MM.1S (cell line): ENCODE results near the gene NHLRC4.

Experiments used
- DNase-seq: peaks from one replicate; pipeline ENCODE4 v3.0.0-alpha.2; 2015
- H2AFZ ChIP-seq: fragments of 300-600 bp; sonication (generic); 2 replicates; pipeline ENCODE4 v1.6.0; 2016; ENCODE audit warnings: antibody characterized with exemption, low read length
- H3F3A ChIP-seq: fragments of 300-600 bp; sonication (generic); 2 replicates; pipeline ENCODE4 v1.6.1; 2016; ENCODE audit warnings: mild to moderate bottlenecking, antibody characterized with exemption, low read length, moderate library complexity, mixed read lengths; ENCODE audit not compliant: insufficient read depth
- H3K27ac ChIP-seq: fragments of 300-600 bp; sonication (generic); 2 replicates; pipeline ENCODE4 v1.5.1; 2016; ENCODE audit warnings: mild to moderate bottlenecking, low read length
- H3K27me3 ChIP-seq: fragments of 300-600 bp; sonication (generic); replicated peaks from 2 replicates; pipeline ENCODE4 v1.6.0; 2016; ENCODE audit warnings: low read length; ENCODE audit not compliant: insufficient read depth
- H3K36me3 ChIP-seq: fragments of 300-600 bp; sonication (generic); replicated peaks from 2 replicates; pipeline ENCODE4 v1.6.1; 2016; ENCODE audit warnings: mild to moderate bottlenecking, low read length, mixed read lengths; ENCODE audit not compliant: insufficient read depth
- H3K4me1 ChIP-seq: fragments of 300-600 bp; sonication (generic); 2 replicates; pipeline ENCODE4 v1.6.1; 2016; ENCODE audit warnings: low read length, mixed read lengths
- H3K4me2 ChIP-seq: fragments of 300-600 bp; sonication (generic); 2 replicates; pipeline ENCODE4 v1.6.0; 2016; ENCODE audit warnings: low read depth, low read length
- H3K4me3 ChIP-seq: fragments of 300-600 bp; sonication (generic); 2 replicates; pipeline ENCODE4 v1.5.1; 2016; ENCODE audit warnings: low read length, mixed read lengths
- H3K79me2 ChIP-seq: fragments of 300-600 bp; sonication (generic); 2 replicates; pipeline ENCODE4 v1.6.1; 2016; ENCODE audit warnings: mixed run types, low read length, mixed read lengths
- H3K9ac ChIP-seq: fragments of 300-600 bp; sonication (generic); 2 replicates; pipeline ENCODE4 v1.6.1; 2016; ENCODE audit warnings: low read length, mixed read lengths
- H3K9me2 ChIP-seq: fragments of 300-600 bp; sonication (generic); replicated peaks from 2 replicates; pipeline ENCODE4 v1.6.1; 2016; ENCODE audit warnings: mild to moderate bottlenecking, low read length, mixed read lengths; ENCODE audit not compliant: insufficient read depth
- H3K9me3 ChIP-seq: fragments of 300-600 bp; sonication (generic); replicated peaks from 2 replicates; pipeline ENCODE4 v1.6.1; 2016; ENCODE audit warnings: mild to moderate bottlenecking, low read length, mixed read lengths; ENCODE audit not compliant: insufficient read depth
- H4K20me1 ChIP-seq: fragments of 300-600 bp; sonication (generic); 2 replicates; pipeline ENCODE4 v1.6.1; 2016; ENCODE audit warnings: mild to moderate bottlenecking, low read length, moderate library complexity, mixed read lengths; ENCODE audit not compliant: insufficient read depth
- EZH2 ChIP-seq: fragments of 300-600 bp; sonication (generic); optimal IDR thresholded peaks from 2 replicates; pipeline ENCODE3; 2017; ENCODE audit warnings: low read depth, mild to moderate bottlenecking, antibody characterized with exemption, low read length, mixed read lengths
- EZH2phosphoT487 ChIP-seq: fragments of 300-600 bp; sonication (generic); IDR thresholded peaks from 2 replicates; pipeline ENCODE4 v1.6.1; 2018; ENCODE audit warnings: antibody characterized with exemption, low read length
- TF ChIP-seq, protein P1 (sequence below): fragments of 300-600 bp; sonication (generic); IDR thresholded peaks from 2 replicates; pipeline ENCODE4 v1.5.1; 2016; ENCODE audit warnings: antibody characterized with exemption, low read length, mixed read lengths

Gene NHLRC4

GRCh38 chr16:589658-590187 is 22.9 kb downstream of the NHLRC4 start, which contains the start of gene RAB40C:
TSS of gene RAB40C (plus strand) at chr16:590066. CDS start at chr16:590292, 226 bp downstream.
- DNase-seq: peak; percentile 98
- peak within 1 kb of the TSS; percentile 99 for H3K4me3 ChIP-seq
- peak within 1 kb of the TSS; percentile 98 for H3K4me2 ChIP-seq
- peak within 1 kb of the TSS; percentile 97 for H3K9ac ChIP-seq
- no peaks in the 10 kb centered on the region for H3K9me3 ChIP-seq
- no peak for TF ChIP-seq EZH2phosphoT487
- no peaks in the 10 kb centered on the region for H3K9me2 ChIP-seq
- peak within 1 kb of the TSS; percentile 99 for H3K27ac ChIP-seq
- H3K27me3 ChIP-seq: no peaks in the 10 kb centered on the region
- H3F3A ChIP-seq: peaks cover 9% of the 10 kb centered on the region; the same call in 1 of the 2 replicates
- peaks cover 8% of the 10 kb centered on the region for H3K4me1 ChIP-seq
- peaks cover 64% of the 10 kb centered on the region for H3K79me2 ChIP-seq
- no peaks in the 10 kb centered on the region for H4K20me1 ChIP-seq
- H2AFZ ChIP-seq: peak within 1 kb of the TSS; percentile 93
- H3K36me3 ChIP-seq: no peaks in the 10 kb centered on the region

DNA sequence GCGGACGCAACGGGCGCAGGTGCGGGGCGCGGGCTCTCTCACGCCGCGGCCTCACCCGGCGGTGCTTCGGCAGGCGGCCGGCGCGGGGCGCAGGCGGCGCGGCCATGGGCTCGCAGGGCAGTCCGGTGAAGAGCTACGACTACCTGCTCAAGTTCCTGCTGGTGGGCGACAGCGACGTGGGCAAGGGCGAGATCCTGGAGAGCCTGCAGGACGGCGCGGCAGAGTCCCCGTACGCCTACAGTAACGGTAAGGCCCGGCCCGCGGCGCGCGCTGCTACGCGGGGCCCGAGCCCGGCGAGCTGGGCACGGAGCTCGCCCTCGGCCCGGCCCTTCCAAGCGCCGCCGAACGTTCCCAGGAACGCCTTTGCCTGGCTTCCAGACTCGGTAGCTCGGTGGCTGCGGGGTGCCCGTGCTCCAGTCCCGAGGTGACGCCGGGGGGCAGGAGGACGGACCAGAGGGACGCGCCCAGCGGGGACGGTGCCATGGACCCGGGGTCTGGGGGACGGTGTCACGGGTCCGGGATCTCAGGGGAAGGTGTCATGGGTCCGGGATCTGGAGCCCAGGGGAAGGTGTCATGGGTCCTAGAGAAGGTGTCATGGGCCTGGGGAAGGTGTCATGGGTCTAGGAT is 23.5 kb downstream of the NHLRC4 start:
- Histone ChIP-seq H3K9me2 (no peaks in the 10 kb centered on the region), H3K79me2 (peaks cover 69% of the 10 kb centered on the region), H3K36me3 (no peaks in the 10 kb centered on the region), H3K4me2 (peak overlapping the region; percentile 98), H3K4me1 (peaks cover 8% of the 10 kb centered on the region), H3K9ac (peak overlapping the region; percentile 78), H3K27ac (no peak overlapping the region), H3K9me3 (no peaks in the 10 kb centered on the region), H3F3A (peaks cover 9% of the 10 kb centered on the region; the same call in 1 of the 2 replicates), H3K4me3 (peak overlapping the region; percentile 86), H3K27me3 (no peaks in the 10 kb centered on the region), H4K20me1 (no peaks in the 10 kb centered on the region), H2AFZ (peak overlapping the region; percentile 51; the same call in 1 of the 2 replicates)
- TF ChIP-seq, protein P1, sequence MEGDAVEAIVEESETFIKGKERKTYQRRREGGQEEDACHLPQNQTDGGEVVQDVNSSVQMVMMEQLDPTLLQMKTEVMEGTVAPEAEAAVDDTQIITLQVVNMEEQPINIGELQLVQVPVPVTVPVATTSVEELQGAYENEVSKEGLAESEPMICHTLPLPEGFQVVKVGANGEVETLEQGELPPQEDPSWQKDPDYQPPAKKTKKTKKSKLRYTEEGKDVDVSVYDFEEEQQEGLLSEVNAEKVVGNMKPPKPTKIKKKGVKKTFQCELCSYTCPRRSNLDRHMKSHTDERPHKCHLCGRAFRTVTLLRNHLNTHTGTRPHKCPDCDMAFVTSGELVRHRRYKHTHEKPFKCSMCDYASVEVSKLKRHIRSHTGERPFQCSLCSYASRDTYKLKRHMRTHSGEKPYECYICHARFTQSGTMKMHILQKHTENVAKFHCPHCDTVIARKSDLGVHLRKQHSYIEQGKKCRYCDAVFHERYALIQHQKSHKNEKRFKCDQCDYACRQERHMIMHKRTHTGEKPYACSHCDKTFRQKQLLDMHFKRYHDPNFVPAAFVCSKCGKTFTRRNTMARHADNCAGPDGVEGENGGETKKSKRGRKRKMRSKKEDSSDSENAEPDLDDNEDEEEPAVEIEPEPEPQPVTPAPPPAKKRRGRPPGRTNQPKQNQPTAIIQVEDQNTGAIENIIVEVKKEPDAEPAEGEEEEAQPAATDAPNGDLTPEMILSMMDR: no peak
- TF ChIP-seq EZH2 (no peak), EZH2phosphoT487 (no peak)
- DNase-seq: no peak

GRCh38 chr16:590815-591200 is 24.0 kb downstream of the NHLRC4 start:
- no peaks in the 10 kb centered on the region for H3K9me2 ChIP-seq
- no peaks in the 10 kb centered on the region for H4K20me1 ChIP-seq
- H3K36me3 ChIP-seq: no peaks in the 10 kb centered on the region
- H3K9me3 ChIP-seq: no peaks in the 10 kb centered on the region
- H3K9ac ChIP-seq: peak overlapping the region; percentile 78; the same call in 1 of the 2 replicates
- no peak for DNase-seq
- peaks cover 72% of the 10 kb centered on the region for H3K79me2 ChIP-seq
- H3K27me3 ChIP-seq: no peaks in the 10 kb centered on the region
- peaks cover 8% of the 10 kb centered on the region for H3K4me1 ChIP-seq
- H2AFZ ChIP-seq: no peak overlapping the region
- H3K4me3 ChIP-seq: peak overlapping the region; percentile 86
- peak overlapping the region; percentile 98 for H3K4me2 ChIP-seq
- peaks cover 9% of the 10 kb centered on the region; the same call in 1 of the 2 replicates for H3F3A ChIP-seq
- H3K27ac ChIP-seq: no peak overlapping the region
- TF ChIP-seq EZH2phosphoT487: no peak
- no peak for TF ChIP-seq EZH2
- TF ChIP-seq, protein P1: no peak

GRCh38 chr16:591231-591630 is 24.4 kb downstream of the NHLRC4 start:
- no peaks in the 10 kb centered on the region for H4K20me1 ChIP-seq
- TF ChIP-seq, protein P1: no peak
- TF ChIP-seq EZH2: no peak
- TF ChIP-seq EZH2phosphoT487: no peak
- peak overlapping the region; percentile 98; the same call in 1 of the 2 replicates for H3K4me2 ChIP-seq

More at GRCh38 chr16:591231-591630, 24.4 kb downstream of the NHLRC4 start:
- Histone ChIP-seq H3K27ac (no peak overlapping the region), H3K4me3 (peak overlapping the region; percentile 86; the same call in 1 of the 2 replicates), H3K79me2 (peaks cover 76% of the 10 kb centered on the region), H3K9me3 (no peaks in the 10 kb centered on the region), H3K9ac (peak overlapping the region; percentile 78; the same call in 1 of the 2 replicates), H2AFZ (no peak overlapping the region), H3F3A (peaks cover 9% of the 10 kb centered on the region; the same call in 1 of the 2 replicates), H3K9me2 (no peaks in the 10 kb centered on the region), H3K4me1 (peaks cover 8% of the 10 kb centered on the region), H3K36me3 (no peaks in the 10 kb centered on the region), H3K27me3 (no peaks in the 10 kb centered on the region)
- DNase-seq: no peak
